NCI-H1417 treated with DMSO at 0.1 percent for 48 hours (cell line): ENCODE data around the gene BRD4.

Experiments used
- DNase-seq: peaks from one replicate; lab custom pipeline; 2025; lab: John Stamatoyannopoulos, UW

The BRD4 gene

DNA sequence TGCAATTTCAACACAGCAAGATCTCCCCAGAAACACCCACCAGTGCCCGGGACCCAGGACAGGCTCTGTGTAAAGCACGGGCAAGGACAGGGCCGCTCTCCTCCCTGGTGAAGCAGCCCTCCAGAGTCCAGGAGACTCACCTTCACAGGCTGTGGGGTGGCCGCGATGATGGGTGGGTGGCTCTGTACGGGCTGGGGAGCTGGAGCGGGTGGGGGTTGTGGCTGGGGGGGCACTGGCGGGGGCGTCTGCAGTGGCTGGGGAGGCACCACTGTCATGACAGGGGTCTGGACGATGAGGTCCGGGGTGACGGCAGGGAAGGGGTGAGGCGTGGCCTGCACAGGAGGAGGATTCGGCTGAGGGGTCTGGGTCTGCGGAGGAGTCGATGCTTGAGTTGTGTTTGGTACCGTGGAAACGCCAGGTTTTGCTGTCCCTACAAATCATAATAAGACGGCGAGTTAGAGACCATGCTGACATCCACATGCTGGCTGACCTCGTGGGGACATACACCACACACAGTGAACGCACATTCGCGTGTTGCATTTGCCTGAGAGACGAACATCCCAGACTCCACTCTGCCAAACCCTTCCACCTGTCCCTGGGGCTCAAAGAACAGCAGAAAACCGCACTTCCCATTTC, 67.0 kb downstream of the BRD4 start:
- no peak for DNase-seq

DNA sequence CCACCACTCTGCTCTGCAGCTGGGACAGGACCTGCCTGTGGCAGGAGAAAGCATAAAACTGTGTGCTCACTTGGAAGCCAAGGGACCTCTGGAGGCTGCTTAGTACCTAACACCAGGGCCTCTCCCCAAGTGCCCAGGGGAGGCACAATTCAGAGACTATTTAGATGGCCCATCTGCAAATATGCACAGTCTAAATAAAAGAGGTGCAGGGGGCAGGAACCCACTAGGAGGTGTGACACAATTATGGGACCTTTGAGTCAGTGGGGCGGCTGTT, 67.5 kb downstream of the BRD4 start:
- no peak for DNase-seq

DNA sequence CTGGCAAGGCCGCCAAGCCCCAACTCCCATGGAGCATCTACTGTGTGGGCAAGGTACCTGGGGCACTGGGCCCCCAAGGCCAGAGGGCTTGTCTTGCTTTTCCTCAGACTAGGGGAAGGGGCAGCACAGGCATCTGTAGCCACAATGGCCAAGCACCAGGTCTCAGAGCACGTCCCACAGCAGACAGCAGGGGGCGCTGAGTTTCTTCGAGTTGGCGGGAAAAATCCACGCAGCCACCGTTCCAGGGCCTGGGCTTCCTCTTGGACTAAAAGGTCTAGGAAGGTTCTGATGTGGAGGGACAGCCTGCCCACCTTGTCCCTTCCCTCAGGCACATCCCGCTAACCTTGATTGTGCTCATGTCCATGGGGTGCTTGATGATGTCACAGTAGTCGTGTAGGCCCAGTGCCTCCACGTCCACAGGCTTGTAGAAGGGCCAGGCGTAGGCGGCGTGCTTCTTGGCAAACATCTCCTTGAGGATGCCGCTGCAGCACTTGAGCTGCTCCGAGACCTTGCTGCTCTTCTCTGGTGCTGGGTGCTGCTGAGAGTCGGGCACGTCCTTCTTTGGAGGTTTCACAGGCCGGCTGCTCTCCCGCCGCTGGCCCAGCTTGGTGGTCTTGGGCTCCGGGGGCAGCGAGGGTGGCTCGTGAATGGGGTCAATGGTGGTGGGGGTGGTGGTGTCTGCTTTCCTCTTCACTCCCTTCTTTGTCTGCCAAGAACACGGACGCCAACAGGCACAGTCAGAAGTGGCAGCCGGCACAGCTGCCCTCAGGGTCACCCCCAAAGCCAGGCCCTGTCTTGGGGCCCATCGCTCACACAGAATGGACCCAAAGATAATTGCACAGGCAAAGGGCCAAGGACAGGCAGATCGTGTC, 68.0 kb downstream of the BRD4 start:
- no peak for DNase-seq

DNA sequence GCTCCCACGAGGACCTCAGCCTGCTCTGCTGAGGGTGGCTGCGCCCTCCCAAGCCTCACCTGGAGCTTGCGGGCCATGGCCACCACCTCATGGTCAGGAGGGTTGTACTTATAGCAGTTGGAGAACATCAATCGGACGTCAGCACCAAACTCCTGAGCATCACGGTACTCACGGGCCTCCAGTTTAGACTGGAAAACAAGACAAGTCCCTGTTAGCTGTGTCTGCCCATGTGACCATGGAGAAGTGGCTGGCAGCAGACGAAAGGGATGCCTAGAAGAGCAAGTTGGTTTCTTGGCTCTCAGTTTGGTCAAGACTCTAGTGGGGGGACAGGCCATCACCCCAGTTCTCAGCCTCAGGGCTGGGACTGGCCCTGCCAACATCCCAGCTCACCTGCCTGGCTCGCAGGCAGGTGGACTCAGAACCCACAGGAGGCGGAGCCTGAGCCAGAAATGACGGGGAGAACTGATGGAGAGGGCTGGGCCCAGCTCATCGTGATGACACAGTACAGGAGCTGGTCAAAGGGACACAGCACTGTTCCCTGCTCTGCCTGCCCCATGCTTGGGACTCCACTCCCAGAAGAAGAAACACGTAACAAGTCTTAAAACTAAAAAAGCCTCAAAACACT, 68.9 kb downstream of the BRD4 start:
- no peak for DNase-seq

DNA sequence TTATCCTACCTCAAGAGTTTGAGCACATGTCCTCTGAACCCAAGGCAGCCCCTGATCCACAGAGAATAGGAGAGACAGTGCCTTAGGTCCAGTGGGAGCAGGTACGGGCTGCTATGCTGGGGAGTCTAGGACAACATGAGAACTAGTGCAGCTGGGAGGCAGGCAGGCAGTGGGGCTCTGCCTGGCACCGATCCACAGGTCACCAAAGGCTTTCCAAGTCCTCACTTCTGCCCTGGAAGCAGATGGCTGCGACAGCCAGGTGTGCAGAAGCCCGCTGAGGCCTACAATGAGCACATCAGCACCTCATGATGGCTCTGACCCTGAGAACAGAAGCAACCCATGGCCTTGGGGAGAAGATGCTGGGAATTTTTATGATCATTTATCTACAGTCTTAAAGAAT, 70.3 kb downstream of the BRD4 start:
- no peak for DNase-seq

DNA sequence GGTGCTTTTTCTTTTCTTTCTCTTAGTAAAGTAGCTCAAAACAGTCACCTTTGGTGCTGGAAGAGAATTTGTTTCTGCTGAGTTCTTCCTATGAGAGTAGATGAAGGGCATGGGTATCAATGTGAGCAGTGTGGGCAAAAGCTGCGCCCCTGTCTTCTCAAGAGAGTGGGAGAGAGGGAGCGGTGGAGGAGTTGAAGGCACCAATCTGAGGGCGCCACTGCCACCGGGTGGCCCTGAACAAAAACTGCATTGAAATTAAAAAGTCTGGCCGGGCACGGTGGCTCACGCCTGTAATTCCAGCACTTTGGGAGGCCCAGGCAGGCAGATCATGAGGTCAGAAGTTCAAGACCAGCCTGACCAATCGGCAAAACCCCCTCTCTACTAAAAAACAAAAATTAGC, 71.4 kb downstream of the BRD4 start:
- DNase-seq = no peak

DNA sequence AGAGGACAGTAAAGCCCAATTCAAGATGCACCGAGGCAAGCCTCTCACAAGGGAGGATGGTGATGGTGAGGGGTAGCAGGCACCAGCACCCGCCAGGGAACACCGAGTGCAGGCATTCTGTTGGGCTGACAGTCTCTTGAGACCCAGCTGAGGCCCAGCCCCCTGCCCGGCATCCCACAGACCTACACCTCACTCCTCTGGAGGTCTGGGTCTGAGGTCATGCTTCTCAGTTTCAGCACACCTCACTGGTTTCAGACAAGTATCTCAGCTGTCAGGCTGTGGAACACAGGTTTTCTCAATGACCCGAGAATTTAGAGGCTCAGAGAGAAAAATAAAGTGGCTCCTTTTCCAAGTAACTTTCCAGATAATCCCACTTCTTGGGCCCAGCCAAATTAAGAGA, 72.4 kb downstream of the BRD4 start:
- no peak for DNase-seq

DNA sequence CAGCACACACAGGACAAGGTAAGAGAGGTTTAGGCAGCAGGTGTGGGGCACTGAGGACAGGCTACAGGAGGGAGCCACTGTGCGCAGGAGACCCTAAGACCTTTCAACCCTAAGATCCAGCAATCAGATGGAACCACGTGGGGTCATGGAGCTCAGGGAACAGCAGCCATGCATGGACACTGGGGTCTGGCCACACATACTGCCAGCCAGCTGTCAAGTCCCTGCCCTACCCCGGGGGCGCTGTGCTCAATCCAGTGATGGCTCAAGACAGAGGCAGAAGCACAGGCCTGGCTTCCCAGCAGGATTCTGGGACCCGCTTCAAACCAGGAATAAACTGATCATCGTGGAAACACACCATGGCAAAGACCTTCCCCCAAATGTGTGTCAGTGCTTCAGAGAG, 74.6 kb downstream of the BRD4 start:
- no peak for DNase-seq

DNA sequence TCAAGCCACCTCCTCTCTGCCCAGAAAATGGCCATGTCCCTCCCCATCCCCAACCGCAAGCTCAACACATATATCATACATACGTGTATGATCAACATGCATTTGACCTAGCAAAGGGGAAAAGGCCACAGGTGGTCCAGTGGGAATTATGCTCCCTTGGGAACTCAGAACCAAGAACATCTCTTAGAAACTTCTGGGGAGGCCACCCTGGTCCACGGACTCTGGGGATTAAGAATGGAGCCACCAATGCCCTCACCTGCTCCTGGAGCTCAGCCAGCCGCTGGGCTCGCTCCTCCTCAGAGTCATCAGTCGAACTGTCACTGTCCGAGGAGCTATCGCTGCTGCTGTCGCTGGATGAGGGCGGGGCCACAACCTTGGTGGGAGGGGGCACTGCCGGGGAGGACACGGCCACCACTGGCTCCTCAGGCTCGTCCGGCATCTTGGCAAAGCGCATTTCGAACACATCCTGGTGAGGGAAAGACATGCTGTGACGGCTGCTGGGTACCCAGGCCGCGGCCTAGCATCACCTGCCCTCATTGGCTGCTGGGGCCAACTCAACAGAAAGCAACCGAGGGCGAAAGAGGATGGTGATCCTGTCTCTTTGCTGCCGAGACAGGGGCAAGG, 75.5 kb downstream of the BRD4 start:
- no peak for DNase-seq

DNA sequence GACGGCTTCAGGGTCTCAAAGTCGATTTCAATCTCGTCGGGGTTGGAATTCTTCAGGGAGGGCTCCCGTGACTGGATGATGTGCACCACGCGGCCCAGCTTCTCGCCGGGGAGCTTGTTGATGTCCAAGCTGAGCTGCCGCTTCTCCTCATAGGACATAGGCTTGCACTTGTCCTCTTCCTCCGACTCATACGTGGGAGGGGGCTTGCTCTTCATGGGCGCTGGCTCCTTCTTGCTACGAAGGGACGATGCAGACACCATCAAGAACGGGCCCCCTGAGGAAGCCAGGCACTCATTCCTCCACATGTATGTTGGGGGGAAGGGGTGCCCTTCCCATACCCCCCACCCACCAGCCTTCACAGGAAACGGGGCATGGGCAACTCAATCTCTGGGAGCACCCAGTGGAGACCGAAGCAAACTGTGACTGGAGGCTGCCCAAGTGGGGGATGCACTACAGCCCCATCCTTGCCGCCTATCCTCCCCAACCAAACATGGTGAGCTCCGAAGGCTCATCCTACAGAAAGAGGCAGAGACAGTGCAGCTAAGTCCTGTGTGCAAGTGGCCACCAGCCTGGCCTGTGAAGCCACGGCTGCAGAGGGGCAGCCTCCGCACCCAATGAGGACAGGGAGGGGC, 76.9 kb downstream of the BRD4 start:
- no peak for DNase-seq

DNA sequence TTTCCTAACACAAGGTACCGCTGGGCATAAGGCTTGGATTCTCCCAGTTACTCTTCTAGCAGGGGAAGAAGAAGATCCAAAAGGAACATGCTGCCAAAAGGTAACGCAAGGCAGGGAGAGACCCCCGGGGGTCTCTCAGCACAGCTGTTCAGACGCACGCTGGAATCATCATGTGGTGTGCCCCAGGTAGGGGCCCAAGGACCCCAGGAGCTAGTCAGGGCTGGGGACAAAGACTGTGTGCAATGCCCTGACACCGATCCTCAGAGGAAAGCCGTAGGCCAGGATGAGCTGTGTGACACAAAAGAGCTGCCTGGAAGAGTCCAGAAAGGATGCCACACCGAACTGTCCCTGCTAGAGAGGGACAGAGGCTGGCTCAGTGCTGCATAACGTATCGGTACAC, 77.8 kb downstream of the BRD4 start:
- DNase-seq = no peak

DNA sequence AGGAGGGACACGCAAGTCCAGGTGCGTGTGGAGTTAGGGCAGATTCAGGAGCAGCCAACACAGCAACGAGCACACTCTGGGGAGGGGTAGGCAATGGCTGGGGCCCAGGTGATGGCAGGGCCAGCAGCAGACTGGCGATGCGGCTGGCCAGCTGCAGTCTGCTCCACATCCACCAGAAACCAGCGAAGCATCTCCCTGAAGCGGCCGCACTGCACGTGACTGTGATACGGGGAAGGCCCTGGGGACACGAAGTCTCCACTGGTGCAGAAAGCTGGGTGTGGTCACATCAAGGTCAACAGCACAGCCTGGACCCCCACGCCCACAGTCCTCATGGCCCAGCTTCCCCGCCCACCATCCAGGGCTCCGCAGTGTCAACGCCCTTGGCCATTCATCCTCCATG, 78.8 kb downstream of the BRD4 start:
- DNase-seq = no peak

DNA sequence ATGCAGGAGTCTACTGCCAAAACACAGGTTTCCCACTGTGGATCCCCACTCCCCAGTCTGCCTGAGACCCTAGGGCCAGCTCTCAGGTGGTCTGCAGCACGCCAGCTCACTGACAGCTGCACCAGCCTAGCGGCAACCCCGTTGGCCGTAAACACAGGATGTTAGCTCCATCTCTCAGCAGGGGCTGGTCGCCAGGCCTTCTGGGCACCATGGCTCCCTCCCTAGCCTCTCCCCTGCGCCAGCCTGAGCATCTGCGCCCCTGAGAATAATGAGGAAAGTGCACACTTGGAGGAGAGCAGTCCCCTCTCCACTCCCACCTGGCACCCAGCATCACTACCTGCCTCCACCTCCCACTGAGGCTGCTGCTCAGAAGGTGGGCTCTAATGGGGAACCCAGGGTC, 79.3 kb downstream of the BRD4 start:
- no peak for DNase-seq

DNA sequence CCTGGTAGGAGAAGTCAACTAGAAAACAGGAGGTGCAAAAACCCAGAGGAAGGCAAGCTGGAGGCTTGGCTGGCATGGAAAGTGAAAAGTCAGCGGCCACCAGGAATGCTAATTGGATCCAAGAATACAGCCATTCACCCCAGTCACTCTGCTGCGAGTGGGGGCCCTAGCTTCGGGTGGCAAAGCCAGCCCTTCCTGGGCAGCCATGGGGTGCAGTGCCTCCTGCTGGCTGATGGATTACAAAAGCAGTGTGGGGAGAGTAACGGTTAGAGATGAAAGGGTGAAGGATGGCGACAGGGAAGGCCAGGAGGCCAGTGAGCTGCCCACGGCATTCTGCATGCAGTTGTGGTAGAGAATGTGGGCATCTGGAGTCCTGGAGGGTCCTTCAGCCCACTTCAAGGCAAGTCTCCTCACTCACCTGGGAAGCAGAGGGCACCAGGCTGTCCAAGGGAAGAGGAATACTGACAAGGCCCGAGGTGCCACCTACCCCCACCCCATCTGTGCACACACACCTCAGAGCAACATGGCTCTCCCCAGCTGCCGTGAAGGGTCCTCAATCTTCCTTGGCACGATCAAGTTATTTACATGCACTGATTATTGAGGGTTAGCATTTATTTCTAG, 79.8 kb downstream of the BRD4 start:
- no peak for DNase-seq

DNA sequence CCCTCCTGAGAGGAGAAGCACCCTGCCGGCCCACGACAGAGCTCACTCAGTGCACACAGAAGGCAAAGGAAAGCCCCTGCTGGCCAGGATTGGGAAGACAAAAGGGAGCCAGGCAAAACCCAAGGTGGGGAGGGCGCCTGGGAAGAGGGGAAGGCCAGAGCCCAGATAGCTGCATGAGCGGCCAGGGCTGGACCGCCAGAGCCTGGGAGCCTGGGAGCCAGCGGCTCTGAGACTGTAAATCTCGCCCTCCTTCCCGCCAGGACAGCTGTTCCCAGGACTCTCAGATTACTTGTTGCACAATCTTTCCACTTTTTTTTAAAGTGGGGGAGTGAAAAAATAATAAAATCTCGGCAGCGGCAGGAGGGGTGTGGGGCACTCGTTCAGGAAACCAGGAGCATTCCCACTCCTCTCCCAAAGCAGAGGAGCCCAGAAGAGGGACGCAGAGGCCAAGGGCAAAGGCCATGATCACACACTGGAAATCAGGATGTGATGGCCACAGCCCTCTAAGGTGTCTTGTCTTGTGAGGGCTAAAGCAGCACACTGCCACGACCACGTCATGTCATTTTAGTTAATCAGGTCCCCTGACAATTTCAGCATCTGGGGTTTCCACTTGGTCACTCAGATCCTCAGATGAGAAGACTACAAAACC, 80.5 kb downstream of the BRD4 start:
- no peak for DNase-seq

DNA sequence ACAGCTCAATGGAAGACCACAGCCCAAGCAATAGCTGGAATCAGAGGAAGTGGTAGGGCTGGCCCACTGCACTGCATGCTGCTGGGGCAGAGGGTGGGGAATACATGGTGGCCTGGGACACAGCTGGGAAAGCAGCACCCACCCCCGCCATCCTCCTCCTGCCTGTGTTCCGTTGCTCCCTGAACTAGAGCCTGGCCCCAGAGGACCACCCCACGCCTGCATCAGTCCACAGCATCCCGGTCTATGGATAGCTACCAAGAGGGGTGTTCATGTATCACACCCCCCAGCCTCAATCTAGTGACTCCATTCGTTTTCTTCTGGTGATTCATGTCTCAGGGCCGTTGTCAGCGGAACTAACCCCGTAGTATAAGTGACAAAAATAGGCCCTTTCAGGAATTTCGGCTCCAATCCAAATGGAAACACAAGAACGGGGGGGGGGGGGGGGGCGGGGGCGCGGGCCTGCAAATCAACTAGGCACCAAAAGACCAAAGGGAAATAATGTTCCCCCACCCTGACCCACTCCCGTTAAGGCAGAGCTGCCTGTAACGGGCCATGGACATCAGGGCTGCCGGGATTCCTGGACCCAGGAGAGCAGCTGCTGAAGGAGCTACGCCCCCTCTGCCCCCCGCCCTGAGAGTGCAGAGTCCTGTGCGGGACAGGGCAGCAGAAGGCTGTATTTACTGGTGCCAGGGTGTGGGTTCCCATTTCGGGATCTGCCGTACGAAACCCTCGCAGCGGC, 81.2 kb downstream of the BRD4 start:
- DNase-seq = no peak

DNA sequence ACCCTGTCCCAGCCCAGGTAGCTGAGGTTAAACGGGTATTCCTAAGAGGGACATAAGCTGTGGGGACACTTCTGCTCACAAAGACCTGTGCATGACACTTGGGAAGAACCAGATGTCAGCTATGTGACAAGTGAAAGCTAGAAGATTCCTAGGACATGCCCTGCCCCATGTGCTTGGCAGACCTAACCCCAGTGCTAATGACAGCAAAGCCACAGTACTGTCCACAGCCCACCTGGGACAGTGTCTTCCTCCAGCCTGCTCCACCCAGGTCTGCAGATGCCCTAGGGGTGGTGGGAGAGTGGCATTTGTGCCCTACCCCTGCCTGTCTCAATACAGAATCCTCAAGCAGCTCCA, 81.7 kb downstream of the BRD4 start:
- no peak for DNase-seq

DNA sequence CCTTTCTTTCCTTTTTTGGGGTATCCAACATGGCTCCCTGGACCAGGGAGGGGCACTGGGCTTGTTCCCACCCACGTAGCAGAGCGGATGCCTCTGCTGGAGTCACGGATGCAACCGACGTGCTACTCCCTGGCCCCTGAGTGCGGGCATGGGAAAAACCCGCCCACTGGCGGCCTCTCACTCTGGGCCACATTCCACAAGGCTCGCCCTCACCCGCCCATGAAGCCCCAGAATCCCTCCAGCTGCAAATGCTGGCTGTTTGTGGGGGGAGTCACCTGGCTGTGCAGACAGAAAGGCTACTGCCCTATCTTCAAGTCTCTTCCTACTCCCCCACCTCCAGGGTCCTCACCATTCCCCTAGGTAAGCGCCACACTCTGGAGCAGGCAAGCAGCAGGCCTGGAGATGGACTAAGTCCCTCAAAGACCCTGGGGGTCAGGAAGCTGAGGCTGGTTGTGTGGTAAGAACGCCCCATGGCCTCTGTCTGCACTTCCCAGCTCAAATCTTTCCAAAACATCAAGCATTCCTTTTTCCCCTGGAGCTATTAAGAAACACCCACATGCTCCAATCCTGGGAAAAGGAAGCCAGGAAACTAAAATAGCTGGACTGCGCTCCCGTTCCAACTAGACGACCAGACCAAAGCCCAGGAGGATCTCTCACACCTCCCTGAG, 82.2 kb downstream of the BRD4 start:
- DNase-seq = no peak

DNA sequence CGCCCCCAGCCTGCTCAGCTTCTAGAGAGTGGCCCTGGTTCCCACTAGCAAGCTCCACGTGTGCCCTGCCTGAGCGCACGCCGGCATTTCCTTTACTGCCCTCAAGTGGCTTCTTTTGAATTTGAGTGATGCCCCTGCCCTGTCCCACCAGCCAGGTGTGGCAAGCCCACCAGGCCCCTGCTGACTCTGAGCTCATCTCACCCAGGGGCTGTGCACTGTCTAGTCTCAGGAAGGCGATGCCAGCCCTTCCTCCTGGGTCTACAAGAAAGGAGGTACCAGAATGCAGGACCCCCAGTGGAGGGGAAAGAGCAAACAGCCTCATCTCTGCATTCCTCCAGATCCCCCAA, 82.8 kb downstream of the BRD4 start:
- DNase-seq = no peak

DNA sequence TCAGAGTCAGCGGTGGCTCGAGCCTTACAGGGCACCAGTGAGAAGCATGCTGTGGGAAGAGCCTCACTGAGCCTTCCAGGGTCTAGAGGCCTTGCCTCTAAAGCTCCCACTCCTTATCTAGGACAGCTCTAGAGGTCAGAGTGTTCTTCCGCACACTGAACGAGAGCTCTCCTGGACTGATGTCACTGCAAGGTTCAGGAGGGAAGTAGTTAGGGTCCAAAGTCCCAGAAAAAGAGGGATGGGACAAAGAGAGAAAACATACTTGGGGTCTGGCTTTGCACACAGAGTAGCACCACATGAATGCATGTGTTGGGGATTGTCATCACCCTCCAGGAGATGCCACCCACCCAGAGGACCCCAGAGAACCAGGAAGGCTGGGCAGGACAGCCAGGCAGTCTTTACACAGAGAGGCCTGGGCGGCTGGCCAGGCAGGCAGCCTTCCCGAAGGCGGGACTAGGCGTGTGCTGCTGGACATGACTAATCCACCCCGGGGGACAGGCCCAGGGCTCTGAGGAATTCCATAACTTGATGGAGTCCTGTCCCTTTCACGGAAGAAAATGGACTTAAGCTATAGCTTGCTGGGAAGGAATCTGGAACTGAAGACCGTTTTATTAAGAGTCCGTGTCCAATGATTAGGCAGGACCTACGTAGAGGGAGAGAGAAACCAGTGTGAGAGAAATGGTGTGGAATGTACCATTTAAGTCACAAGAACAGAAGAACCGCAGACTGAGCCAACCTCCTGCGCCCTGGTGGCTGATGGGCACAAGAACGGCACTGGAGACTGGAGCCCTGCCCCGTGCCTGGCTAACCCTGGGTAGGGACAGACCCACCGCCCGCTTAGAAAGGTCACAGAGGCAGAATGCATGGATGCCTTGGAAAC, 83.5 kb downstream of the BRD4 start:
- DNase-seq = no peak
